HG02852 (cell line): ENCODE results near the gene TMEM239.

Experiments
- ATAC-seq: cut with Tn5 transposase; IDR thresholded peaks from one replicate; pipeline ENCODE4 v1.9.1; 2021; ENCODE audit warnings: mild to moderate bottlenecking, moderate library complexity; ENCODE audit not compliant: unreplicated experiment

The TMEM239 gene

GRCh38 chr20:2846698-2847097 is 30.5 kb downstream of the TMEM239 start:
- no peak for ATAC-seq

DNA sequence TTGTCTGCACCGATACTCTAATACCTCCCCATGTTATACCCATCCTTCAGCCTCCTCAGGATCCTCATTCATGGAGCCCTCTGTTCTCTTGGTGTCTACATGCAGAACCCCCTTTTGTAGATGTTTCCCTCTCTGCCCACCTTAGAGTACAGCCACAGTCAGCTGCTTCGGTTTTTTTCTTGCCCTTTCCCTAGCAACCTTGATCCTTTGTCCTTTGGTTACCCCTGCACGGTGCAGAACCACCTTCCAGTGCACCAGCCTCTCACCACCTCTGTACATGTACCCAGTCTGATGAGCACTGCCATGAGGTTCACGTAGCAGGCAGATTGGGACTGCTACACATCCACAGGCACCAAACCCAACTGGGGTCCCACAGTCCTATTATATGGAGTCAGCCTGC is 31.6 kb downstream of the TMEM239 start:
- ATAC-seq: no peak

DNA sequence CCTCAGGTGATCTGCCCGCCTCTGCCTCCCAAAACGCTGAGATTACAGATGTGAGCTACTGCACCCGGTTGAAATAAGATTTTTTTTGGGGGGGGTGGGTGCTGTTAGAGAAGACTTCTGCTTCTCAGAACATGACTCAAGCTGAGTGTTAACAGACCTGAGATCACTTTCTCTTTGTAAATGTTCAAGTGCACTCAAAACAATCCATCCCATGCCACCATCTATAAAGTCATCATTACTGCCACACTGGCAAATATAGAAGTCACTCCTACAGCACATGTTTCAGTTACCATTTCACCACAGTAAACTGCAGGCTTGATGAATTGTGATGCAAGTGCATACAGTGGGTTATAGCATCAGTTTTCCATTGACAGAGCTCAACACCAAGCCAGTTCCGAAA is 33.4 kb downstream of the TMEM239 start:
- no peak for ATAC-seq

DNA sequence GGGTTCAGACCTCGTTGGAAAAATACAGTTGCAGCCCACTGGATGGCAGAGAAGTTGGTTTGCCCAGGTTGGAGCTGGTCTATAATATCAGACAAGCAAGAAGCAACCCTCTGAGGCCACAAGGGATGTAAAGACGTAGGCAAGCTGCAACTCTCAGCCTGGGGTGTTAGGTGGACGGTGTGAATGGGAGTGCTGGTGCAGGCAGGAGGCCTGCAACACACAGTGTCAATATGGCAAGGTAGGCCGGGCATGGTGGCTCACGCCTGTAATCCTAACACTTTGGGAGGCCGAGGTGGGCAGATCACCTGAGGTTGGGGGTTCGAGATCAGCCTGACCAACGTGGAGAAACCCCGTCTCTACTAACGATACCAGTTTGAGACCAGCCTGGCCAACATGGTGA is 34.9 kb downstream of the TMEM239 start:
- ATAC-seq: no peak

GRCh38 chr20:2858591-2858990 is 42.4 kb downstream of the TMEM239 start:
- ATAC-seq: no peak

DNA sequence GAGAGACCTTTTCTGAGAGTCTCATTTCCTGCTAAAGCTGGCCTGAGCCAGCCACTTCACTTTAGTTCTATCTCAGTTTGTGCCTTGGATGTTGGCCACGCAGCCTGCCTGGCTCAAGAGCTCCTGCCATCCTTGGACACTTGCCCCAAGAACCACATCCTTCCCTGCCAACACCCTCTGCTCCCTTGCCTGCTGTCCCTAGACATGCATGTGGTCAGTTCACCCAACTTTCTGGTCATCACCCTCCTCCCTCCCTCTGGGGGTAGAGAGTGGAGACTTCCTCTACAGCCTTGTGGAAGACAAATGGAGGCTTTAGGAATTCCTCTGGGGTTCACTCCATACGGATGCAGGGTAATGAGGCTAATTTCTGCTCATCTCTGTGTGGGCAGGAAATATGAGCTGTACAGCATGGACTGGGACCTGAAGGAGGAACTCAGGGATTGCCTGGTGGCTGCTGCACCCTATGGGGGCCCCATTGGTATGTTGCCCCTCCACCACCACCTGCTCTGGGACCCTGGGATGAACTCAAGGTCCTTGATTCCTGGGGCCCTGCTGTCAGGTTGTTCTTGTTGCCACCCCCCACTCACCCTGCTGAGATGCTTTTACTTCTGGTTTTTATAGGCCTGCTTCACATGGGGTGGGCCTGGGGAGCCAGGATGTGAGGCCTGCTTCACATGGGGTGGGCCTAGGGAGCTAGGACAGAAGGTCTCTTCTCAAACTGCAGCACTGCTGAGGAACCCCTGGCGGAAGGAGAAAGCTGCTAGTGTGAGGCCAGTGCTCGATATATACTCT is 43.4 kb downstream of the TMEM239 start:
- no peak for ATAC-seq

- no peak for ATAC-seq
Measured at GRCh38 chr20:2864626-2865025, 48.5 kb downstream of the TMEM239 start.

- ATAC-seq: no peak
Measured at GRCh38 chr20:2865101-2865500, 48.9 kb downstream of the TMEM239 start.

GRCh38 chr20:2865630-2866029 is 49.5 kb downstream of the TMEM239 start:
- ATAC-seq: no peak

- ATAC-seq: no peak
Measured at GRCh38 chr20:2866236-2866635, 50.1 kb downstream of the TMEM239 start.

DNA sequence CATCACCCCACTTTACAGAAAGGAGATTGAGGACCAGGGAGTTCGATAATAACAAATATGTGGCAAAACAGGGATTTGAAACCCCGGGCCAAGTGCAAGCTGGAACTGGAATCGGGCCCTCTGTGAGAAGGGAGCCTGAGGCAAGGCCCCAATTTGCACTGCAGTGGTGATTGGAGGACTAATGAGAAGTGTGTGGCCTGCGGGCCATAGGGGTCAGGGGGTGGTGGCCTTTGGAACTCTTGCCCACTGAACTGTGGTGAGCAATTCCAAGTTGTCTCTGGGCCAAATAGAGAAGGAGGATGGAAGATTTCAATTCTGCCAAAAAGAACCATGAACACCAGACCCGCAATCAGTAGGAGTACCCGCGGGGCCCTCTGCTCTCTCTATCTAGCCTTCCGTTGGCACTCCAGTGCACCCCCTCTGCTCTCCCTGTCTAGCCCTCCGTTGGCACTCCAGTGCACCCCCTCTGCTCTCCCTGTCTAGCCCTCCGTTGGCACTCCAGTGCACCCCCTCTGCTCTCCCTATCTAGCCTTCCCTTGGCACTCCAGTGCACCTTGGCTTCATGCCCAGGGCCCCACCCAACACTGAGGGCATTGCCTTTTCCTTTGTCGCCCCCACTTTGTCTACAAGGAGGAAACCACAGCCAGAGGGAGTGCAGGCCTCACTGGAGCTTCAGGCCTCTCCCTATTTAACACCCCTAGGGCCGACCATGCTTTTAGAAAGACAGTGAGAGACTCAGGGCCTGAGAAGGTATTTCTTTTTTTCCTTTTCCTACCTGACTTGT is 51.1 kb downstream of the TMEM239 start:
- ATAC-seq: no peak
